Activated B cell treated with CpG ODN at 0.5 μM for 24 hours (primary cell): ENCODE results near the gene LDLRAD3. TPM values are rescaled to one million over a fixed set of nuclear protein-coding genes. Genes with fewer than 3 reads are reported as not detected.

ENCODE experiments used
- ATAC-seq: fragments of 200-7000 bp; cut with Tn5 transposase; one replicate; pipeline ENCODE4 v1.10.0; 2021; ENCODE audit warnings: low read depth, mild to moderate bottlenecking, moderate library complexity
- CTCF ChIA-PET: fragments of 350-600 bp; sonication (Branson Sonifier 250); formaldehyde crosslinking; loops from one replicate; lab custom pipeline; 2021; ENCODE audit warnings: antibody characterized with exemption; lab: Charles Lee
- POLR2A ChIA-PET: fragments of 350-600 bp; sonication (Branson Sonifier 250); formaldehyde crosslinking; loops from one replicate; lab custom pipeline; 2021; ENCODE audit warnings: antibody characterized with exemption; lab: Charles Lee
- DNase-seq: peaks from one replicate; pipeline ENCODE4 v3.0.0; 2022
- H3K27ac Mint-ChIP-seq: one replicate; pipeline ENCODE4 v1.8.0; 2020; ENCODE audit warnings: mixed read lengths
- H3K27me3 Mint-ChIP-seq: one replicate; pipeline ENCODE4 v1.8.0; 2021; ENCODE audit warnings: mixed read lengths
- H3K36me3 Mint-ChIP-seq: one replicate; pipeline ENCODE4 v1.8.0; 2021; ENCODE audit warnings: low read depth, mixed read lengths
- H3K4me1 Mint-ChIP-seq: one replicate; pipeline ENCODE4 v1.8.0; 2021; ENCODE audit warnings: mixed read lengths
- H3K4me3 Mint-ChIP-seq: one replicate; pipeline ENCODE4 v1.8.0; 2020; ENCODE audit warnings: mild to moderate bottlenecking, mixed read lengths
- H3K9me3 Mint-ChIP-seq: one replicate; pipeline ENCODE4 v1.8.0; 2020; ENCODE audit warnings: mixed read lengths
- intact Hi-C: fragments of 100-400 bp; cut with micrococcal nuclease; formaldehyde crosslinking; loops from one replicate; pipeline ENCODE4 v1.15.1; 2024
- total RNA-seq: library from RNA; stranded (reverse); gene quantifications from 2 replicates; pipeline ENCODE4 v1.2.3, GENCODE V29; 2022
- TF ChIP-seq, protein P1 (sequence below): fragments of 200-600 bp; IDR thresholded peaks from one replicate; pipeline ENCODE4 v1.8.0; 2022; ENCODE audit warnings: antibody characterized with exemption, mild to moderate bottlenecking

LDLRAD3 gene, protein sequence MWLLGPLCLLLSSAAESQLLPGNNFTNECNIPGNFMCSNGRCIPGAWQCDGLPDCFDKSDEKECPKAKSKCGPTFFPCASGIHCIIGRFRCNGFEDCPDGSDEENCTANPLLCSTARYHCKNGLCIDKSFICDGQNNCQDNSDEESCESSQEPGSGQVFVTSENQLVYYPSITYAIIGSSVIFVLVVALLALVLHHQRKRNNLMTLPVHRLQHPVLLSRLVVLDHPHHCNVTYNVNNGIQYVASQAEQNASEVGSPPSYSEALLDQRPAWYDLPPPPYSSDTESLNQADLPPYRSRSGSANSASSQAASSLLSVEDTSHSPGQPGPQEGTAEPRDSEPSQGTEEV
- not detected in 2 replicates for total RNA-seq

- POLR2A ChIA-PET: no interaction called here
- TF ChIP-seq, protein P1, sequence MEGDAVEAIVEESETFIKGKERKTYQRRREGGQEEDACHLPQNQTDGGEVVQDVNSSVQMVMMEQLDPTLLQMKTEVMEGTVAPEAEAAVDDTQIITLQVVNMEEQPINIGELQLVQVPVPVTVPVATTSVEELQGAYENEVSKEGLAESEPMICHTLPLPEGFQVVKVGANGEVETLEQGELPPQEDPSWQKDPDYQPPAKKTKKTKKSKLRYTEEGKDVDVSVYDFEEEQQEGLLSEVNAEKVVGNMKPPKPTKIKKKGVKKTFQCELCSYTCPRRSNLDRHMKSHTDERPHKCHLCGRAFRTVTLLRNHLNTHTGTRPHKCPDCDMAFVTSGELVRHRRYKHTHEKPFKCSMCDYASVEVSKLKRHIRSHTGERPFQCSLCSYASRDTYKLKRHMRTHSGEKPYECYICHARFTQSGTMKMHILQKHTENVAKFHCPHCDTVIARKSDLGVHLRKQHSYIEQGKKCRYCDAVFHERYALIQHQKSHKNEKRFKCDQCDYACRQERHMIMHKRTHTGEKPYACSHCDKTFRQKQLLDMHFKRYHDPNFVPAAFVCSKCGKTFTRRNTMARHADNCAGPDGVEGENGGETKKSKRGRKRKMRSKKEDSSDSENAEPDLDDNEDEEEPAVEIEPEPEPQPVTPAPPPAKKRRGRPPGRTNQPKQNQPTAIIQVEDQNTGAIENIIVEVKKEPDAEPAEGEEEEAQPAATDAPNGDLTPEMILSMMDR: no peak
- intact Hi-C loops: no loop called here
- Mint-ChIP-seq H3K4me1 (peaks cover 14% of the 10 kb centered on the region), H3K27me3 (peaks cover 31% of the 10 kb centered on the region), H3K9me3 (no peaks in the 10 kb centered on the region), H3K4me3 (peak within 1 kb of the TSS; percentile 77), H3K36me3 (no peaks in the 10 kb centered on the region), H3K27ac (no peak within 1 kb of the TSS)
- CTCF ChIA-PET: no interaction called here
- peak; percentile 78 for ATAC-seq
- peak; percentile 20 for DNase-seq
These were observed at the start of gene LDLRAD3 for GRCh38 chr11:35943713-35944502. TSS of gene LDLRAD3 (plus strand) at chr11:35944062. CDS start at chr11:35944099, 37 bp downstream.

DNA sequence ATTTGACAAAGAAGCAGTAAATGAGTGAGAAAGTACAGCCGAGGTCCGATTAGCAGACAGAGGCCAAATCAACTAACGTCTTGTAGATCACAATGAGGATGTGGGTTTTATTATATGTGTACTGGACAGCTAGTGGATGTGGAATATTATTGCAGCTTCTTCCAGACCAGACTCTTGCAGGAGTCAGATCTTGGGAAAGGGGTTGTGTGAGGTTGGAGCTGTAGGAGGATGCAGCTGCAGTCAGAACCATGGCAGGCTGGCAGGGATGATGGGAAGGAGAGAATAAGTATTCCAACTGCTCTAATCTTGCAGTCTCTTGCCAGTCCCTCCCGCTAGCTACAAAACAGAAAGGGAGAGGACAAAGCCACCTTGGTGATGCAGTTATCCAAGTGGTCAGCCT, 46.8 kb upstream of the LDLRAD3 start:
- intact Hi-C loops: no loop called here
- no peak for DNase-seq
- H3K4me3 Mint-ChIP-seq: no peak overlapping the region

DNA sequence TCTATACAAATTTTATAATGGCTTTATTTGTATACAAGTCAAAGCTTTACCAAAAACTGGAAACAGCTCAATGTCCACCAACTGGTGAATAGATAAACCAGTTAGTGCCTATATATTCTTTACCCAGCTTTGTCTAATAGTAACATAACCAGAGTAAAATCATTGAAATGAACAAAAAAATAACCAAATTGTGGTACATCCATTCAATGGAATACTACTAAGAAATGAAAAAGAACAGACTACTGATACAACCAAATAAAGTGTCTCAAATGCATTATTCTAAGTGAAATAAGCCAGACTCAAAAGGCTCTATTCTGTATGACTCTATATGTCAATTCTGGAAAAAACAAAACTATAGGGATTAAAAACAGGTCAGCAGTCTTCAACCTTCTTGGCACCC, 40.9 kb upstream of the LDLRAD3 start:
- intact Hi-C loops: no loop called here
- Mint-ChIP-seq H3K36me3 (no peaks in the 10 kb centered on the region), H3K27ac (no peak overlapping the region), H3K27me3 (peaks cover 5% of the 10 kb centered on the region), H3K4me1 (no peaks in the 10 kb centered on the region), H3K4me3 (no peak overlapping the region), H3K9me3 (peaks cover 11% of the 10 kb centered on the region)
- DNase-seq: no peak
- TF ChIP-seq, protein P1: no peak
- ChIA-PET POLR2A (no interaction called here), CTCF (no interaction called here)
- no peak for ATAC-seq

More for the DNA sequence above, 46.8 kb upstream of the LDLRAD3 start:
- H3K4me1 Mint-ChIP-seq: no peaks in the 10 kb centered on the region
- peaks cover 2% of the 10 kb centered on the region for H3K27me3 Mint-ChIP-seq
- H3K36me3 Mint-ChIP-seq: no peaks in the 10 kb centered on the region
- peaks cover 3% of the 10 kb centered on the region for H3K9me3 Mint-ChIP-seq
- ChIA-PET CTCF (no interaction called here), POLR2A (no interaction called here)
- H3K27ac Mint-ChIP-seq: no peak overlapping the region
- TF ChIP-seq, protein P1: no peak
- no peak for ATAC-seq

GRCh38 chr11:35905646-35906276, 38.1 kb upstream of the LDLRAD3 start:
- intact Hi-C loops: no loop called here
- Mint-ChIP-seq H3K36me3 (no peaks in the 10 kb centered on the region), H3K27ac (no peak overlapping the region), H3K27me3 (peaks cover 5% of the 10 kb centered on the region), H3K4me3 (no peak overlapping the region), H3K9me3 (peaks cover 11% of the 10 kb centered on the region), H3K4me1 (no peaks in the 10 kb centered on the region)
- ATAC-seq (no peak), DNase-seq (no peak)
- ChIA-PET POLR2A (no interaction called here), CTCF (no interaction called here)
- TF ChIP-seq, protein P1: no peak

DNA sequence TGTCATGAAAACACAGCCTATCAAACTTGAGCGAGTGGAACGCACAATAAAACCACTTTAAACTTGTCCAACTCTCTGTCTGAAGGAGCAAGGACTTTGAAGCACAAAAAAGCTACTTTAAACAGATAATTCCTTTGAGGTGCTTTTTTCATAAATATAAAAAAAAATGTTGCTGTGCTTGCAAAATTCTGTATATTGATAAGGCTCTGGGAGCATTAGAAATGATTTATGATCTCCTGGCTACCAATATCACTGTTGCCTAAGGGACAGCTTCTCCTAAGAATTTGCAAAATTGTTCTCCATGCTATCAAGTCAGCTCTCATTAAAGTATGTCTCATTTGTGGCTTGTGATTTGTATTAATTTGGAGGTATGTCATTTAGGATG, 37.6 kb upstream of the LDLRAD3 start:
- H3K9me3 Mint-ChIP-seq: peaks cover 11% of the 10 kb centered on the region
- H3K27me3 Mint-ChIP-seq: peaks cover 5% of the 10 kb centered on the region
- H3K4me3 Mint-ChIP-seq: no peak overlapping the region
- no peaks in the 10 kb centered on the region for H3K4me1 Mint-ChIP-seq
- CTCF ChIA-PET: no interaction called here
- intact Hi-C loops: no loop called here
- ATAC-seq (no peak), DNase-seq (no peak)
- H3K27ac Mint-ChIP-seq: no peak overlapping the region
- H3K36me3 Mint-ChIP-seq: no peaks in the 10 kb centered on the region
- POLR2A ChIA-PET: no interaction called here
- TF ChIP-seq, protein P1: no peak
